ENCODE data around the gene WDR91. TPM values are rescaled to one million over a fixed set of nuclear protein-coding genes. Genes with fewer than 3 reads are reported as not detected.
"Not testable (repeated sequence)": the region's sequence is repeated elsewhere in the genome, so short reads cannot be mapped to it uniquely, and the experiment has no call there.

The WDR91 gene
- total RNA-seq, 5 donors from 2014 or later (not counting 1 experiment from before 2014, with no cell fraction given), result 28.1 to 41.2 (median 37.6) TPM

GRCh38 chr7:135224027-135224426 is 12.7 kb upstream of the WDR91 start:
- no peaks in the 10 kb centered on the region for H3K9me3 ChIP-seq
- H3K4me1 Mint-ChIP-seq, result peaks cover 10 to 14% (median 12%) of the 10 kb centered on the region in 3 donors
- ATAC-seq (replicated peaks in 1 of 4), result no peak

GRCh38 chr7:135217645-135218509 is 6.6 kb upstream of the WDR91 start:
- Mint-ChIP-seq H3K27me3 (peaks cover 3 to 5% of the 10 kb centered on the region in 2 donors), H3K27ac (no peak overlapping the region), H3K36me3 (no peaks in the 10 kb centered on the region), H3K4me1 (no peaks in the 10 kb centered on the region), H3K4me3 (no peak overlapping the region), H3K9me3 (no peaks in the 10 kb centered on the region)
- no peak for ATAC-seq (replicated peaks in 1 of 4)
- H3K36me3 ChIP-seq (ENCODE audit: control insufficient read depth in 2 of 2, extremely low read depth in 1 of 2, insufficient read depth in 1 of 2, low read length in 1 of 2), result no peaks in the 10 kb centered on the region
- H3K27me3 ChIP-seq (replicated peaks in 1 of 2; ENCODE audit: control insufficient read depth in 2 of 2, extremely low read depth in 1 of 2, insufficient read depth in 2 of 2, low read length in 1 of 2), result no peaks in the 10 kb centered on the region
- no peaks in the 10 kb centered on the region for H3K9me3 ChIP-seq
- H3K4me1 ChIP-seq (ENCODE audit: control insufficient read depth in 1 of 2, extremely low read depth in 1 of 2, insufficient read depth in 2 of 2, low read length in 2 of 2), result no peaks in the 10 kb centered on the region
- POLR2A ChIA-PET, result no interaction called here
- 93% methylated on average over 4 of the region's 5 CpGs for WGBS (ENCODE audit: insufficient coverage)
- DNase-seq, result no peak
- CTCF ChIA-PET, result no interaction called here
- H3K4me3 ChIP-seq (ENCODE audit: control insufficient read depth in 1 of 2, extremely low read depth in 1 of 2, low read length in 1 of 2), result no peak overlapping the region
- no peak overlapping the region for H3K27ac ChIP-seq (ENCODE audit: low read length)

More at GRCh38 chr7:135224027-135224426, 12.7 kb upstream of the WDR91 start:
- H3K27ac Mint-ChIP-seq, result no peak overlapping the region
- DNase-seq, result no peak
- H3K9me3 Mint-ChIP-seq, result peaks cover 0 to 7% (median 6%) of the 10 kb centered on the region in 3 donors
- Histone ChIP-seq H3K4me3 (ENCODE audit: control insufficient read depth in 1 of 2, extremely low read depth in 1 of 2, low read length in 1 of 2) (no peak overlapping the region), H3K27ac (ENCODE audit: low read length) (no peak overlapping the region), H3K27me3 (replicated peaks in 1 of 2; ENCODE audit: control insufficient read depth in 2 of 2, extremely low read depth in 1 of 2, insufficient read depth in 2 of 2, low read length in 1 of 2) (no peaks in the 10 kb centered on the region), H3K4me1 (ENCODE audit: control insufficient read depth in 1 of 2, extremely low read depth in 1 of 2, insufficient read depth in 2 of 2, low read length in 2 of 2) (no peaks in the 10 kb centered on the region), H3K36me3 (ENCODE audit: control insufficient read depth in 2 of 2, extremely low read depth in 1 of 2, insufficient read depth in 1 of 2, low read length in 1 of 2) (no peaks in the 10 kb centered on the region)
- POLR2A ChIA-PET, result interaction anchor here in 1 of 2 donors (0.6 kb wide), 1 partner anchor 13 kb away, joined by 6 read pairs; the partner anchor contains the start of gene WDR91
- no CpG with 5 or more reads among the region's 1 CpG for WGBS (ENCODE audit: insufficient coverage)
- no peaks in the 10 kb centered on the region for H3K36me3 Mint-ChIP-seq
- H3K27me3 Mint-ChIP-seq, result no peaks in the 10 kb centered on the region
- no peak overlapping the region for H3K4me3 Mint-ChIP-seq
- CTCF ChIA-PET, result no interaction called here

DNA sequence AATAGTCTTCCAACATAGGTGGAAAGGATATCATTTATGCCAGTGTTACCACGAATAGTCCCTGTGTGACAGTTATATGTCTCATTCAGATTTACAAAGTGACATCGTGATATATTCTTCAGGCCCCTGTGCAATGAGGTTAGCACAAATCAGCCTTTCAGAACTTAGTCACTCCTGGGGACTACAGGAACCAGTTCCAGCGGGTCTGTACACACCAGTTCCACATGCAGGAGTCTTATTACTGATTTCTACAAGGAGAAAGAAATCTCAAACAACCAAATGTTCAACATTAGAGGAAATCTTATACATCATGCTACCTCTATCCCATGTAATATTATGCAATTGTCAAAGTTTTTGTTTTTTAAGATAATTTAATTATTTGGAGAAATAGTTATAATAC is 4.4 kb upstream of the WDR91 start:
- Mint-ChIP-seq H3K4me3 (no peak overlapping the region), H3K36me3 (no peaks in the 10 kb centered on the region), H3K27ac (no peak overlapping the region), H3K27me3 (peaks cover 3 to 5% of the 10 kb centered on the region in 2 donors), H3K9me3 (no peaks in the 10 kb centered on the region), H3K4me1 (peaks cover 0 to 4% (median 4%) of the 10 kb centered on the region in 3 donors)
- Histone ChIP-seq H3K4me3 (ENCODE audit: control insufficient read depth in 1 of 2, extremely low read depth in 1 of 2, low read length in 1 of 2) (no peak overlapping the region), H3K27ac (ENCODE audit: low read length) (no peak overlapping the region), H3K4me1 (ENCODE audit: control insufficient read depth in 1 of 2, extremely low read depth in 1 of 2, insufficient read depth in 2 of 2, low read length in 2 of 2) (peaks cover 4 to 9% of the 10 kb centered on the region in 2 experiments), H3K27me3 (replicated peaks in 1 of 2; ENCODE audit: control insufficient read depth in 2 of 2, extremely low read depth in 1 of 2, insufficient read depth in 2 of 2, low read length in 1 of 2) (no peaks in the 10 kb centered on the region), H3K9me3 (no peaks in the 10 kb centered on the region), H3K36me3 (ENCODE audit: control insufficient read depth in 2 of 2, extremely low read depth in 1 of 2, insufficient read depth in 1 of 2, low read length in 1 of 2) (no peaks in the 10 kb centered on the region)
- CTCF ChIA-PET, result no interaction called here
- POLR2A ChIA-PET, result no interaction called here
- DNase-seq (no peak), ATAC-seq (replicated peaks in 1 of 4) (no peak)
- whole genome bisulfite sequencing (ENCODE audit: insufficient coverage), result 100% methylated on average over 1 of the region's 3 CpGs

- no peaks in the 10 kb centered on the region for H3K9me3 ChIP-seq
- no peaks in the 10 kb centered on the region for H3K27me3 ChIP-seq (replicated peaks in 1 of 2; ENCODE audit: control insufficient read depth in 2 of 2, extremely low read depth in 1 of 2, insufficient read depth in 2 of 2, low read length in 1 of 2)
- Mint-ChIP-seq H3K9me3 (no peaks in the 10 kb centered on the region), H3K27ac (no peak overlapping the region), H3K4me1 (peaks cover 3 to 9% (median 9%) of the 10 kb centered on the region in 3 donors), H3K27me3 (peaks cover 3 to 5% of the 10 kb centered on the region in 2 donors), H3K36me3 (no peaks in the 10 kb centered on the region), H3K4me3 (no peak overlapping the region)
- H3K4me3 ChIP-seq (ENCODE audit: control insufficient read depth in 1 of 2, extremely low read depth in 1 of 2, low read length in 1 of 2), result no peak overlapping the region
- no peak overlapping the region for H3K27ac ChIP-seq (ENCODE audit: low read length)
- H3K36me3 ChIP-seq (ENCODE audit: control insufficient read depth in 2 of 2, extremely low read depth in 1 of 2, insufficient read depth in 1 of 2, low read length in 1 of 2), result no peaks in the 10 kb centered on the region
- ChIA-PET CTCF (interaction anchor here in 1 of 2 donors (0.6 to 0.9 kb wide), 2 partner anchors 64 to 756 kb away, joined by 3 to 4 read pairs; partner anchors contain the start of gene AKR1B1), POLR2A (no interaction called here)
- 100% methylated on average over 2 of the region's 4 CpGs for WGBS (ENCODE audit: insufficient coverage)
- DNase-seq, result no peak
- ATAC-seq (replicated peaks in 1 of 4), result no peak
- peaks cover 8 to 14% of the 10 kb centered on the region in 2 experiments for H3K4me1 ChIP-seq (ENCODE audit: control insufficient read depth in 1 of 2, extremely low read depth in 1 of 2, insufficient read depth in 2 of 2, low read length in 2 of 2)
Measured at GRCh38 chr7:135215180-135215579, 3.9 kb upstream of the WDR91 start.

- WGBS (ENCODE audit: insufficient coverage), result 75% methylated on average over 2 of the region's 2 CpGs
- H3K36me3 ChIP-seq (ENCODE audit: control insufficient read depth in 2 of 2, extremely low read depth in 1 of 2, insufficient read depth in 1 of 2, low read length in 1 of 2), result no peaks in the 10 kb centered on the region
- H3K27me3 Mint-ChIP-seq, result peaks cover 3 to 5% of the 10 kb centered on the region in 2 donors
- H3K4me3 ChIP-seq (ENCODE audit: control insufficient read depth in 1 of 2, extremely low read depth in 1 of 2, low read length in 1 of 2), result no peak overlapping the region
- no peak for DNase-seq
- ChIA-PET CTCF (interaction anchor here (0.9 to 1.0 kb wide), 2 partner anchors 15 to 33 kb away, joined by 3 to 4 read pairs; no protein-coding TSS in a partner anchor), POLR2A (no interaction called here)
- no peaks in the 10 kb centered on the region for H3K9me3 Mint-ChIP-seq
- peaks cover 8 to 18% of the 10 kb centered on the region in 2 experiments for H3K4me1 ChIP-seq (ENCODE audit: control insufficient read depth in 1 of 2, extremely low read depth in 1 of 2, insufficient read depth in 2 of 2, low read length in 2 of 2)
- no peaks in the 10 kb centered on the region for H3K9me3 ChIP-seq
- no peaks in the 10 kb centered on the region for H3K36me3 Mint-ChIP-seq
- peaks cover 14 to 23% (median 19%) of the 10 kb centered on the region in 3 donors for H3K4me1 Mint-ChIP-seq
- no peaks in the 10 kb centered on the region for H3K27me3 ChIP-seq (replicated peaks in 1 of 2; ENCODE audit: control insufficient read depth in 2 of 2, extremely low read depth in 1 of 2, insufficient read depth in 2 of 2, low read length in 1 of 2)
- no peak overlapping the region for H3K4me3 Mint-ChIP-seq
- no peak for ATAC-seq (replicated peaks in 1 of 4)
- H3K27ac Mint-ChIP-seq, result no peak overlapping the region
- H3K27ac ChIP-seq (ENCODE audit: low read length), result no peak overlapping the region
Measured at GRCh38 chr7:135213831-135214230, 2.5 kb upstream of the WDR91 start.

DNA sequence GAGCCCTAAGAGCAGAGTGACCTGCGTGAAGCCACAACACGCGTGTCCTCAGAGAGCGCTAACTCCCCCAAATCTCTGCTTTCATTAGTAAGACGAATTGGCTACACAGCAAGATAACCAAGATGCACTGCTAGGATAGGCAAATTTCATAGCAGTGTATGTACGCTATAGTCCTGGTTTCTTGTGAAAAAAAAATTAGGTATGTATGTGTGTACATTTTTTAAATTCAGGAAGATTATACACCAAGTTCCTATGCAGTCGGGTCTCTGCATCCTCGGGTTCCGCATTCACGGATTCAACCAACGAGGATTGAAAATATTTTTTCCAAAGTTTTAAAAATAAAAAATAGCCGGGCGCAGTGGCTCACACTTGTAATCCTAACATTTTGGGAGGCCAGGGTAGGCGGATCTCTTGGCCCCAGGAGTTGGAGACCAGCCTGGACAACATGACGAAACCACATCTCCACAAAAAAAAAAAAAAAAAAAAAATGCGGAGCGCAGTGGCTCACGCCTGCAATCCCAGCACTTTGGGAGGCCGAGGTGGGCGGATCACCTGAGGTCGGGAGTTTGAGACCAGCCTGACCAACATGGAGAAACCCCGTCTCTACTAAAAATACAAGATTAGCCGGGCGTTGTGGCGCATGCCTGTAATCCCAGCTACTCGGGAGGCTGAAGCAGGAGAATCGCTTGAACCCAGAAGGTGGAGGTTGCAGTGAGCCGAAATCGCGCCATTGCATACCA is 790 bp upstream of the WDR91 start:
- CTCF ChIA-PET, result interaction anchor here in 1 of 2 donors (0.7 to 1.5 kb wide), 2 partner anchors 41 to 225 kb away, joined by 4 read pairs; partner anchors contain the start of genes AGBL3 and CYREN
- not testable (repeated sequence) for H3K9me3 Mint-ChIP-seq; H3K27me3 ChIP-seq (replicated peaks in 1 of 2; ENCODE audit: control insufficient read depth in 2 of 2, extremely low read depth in 1 of 2, insufficient read depth in 2 of 2, low read length in 1 of 2); H3K9me3 ChIP-seq; DNase-seq; H3K27me3 Mint-ChIP-seq; H3K36me3 ChIP-seq (ENCODE audit: control insufficient read depth in 2 of 2, extremely low read depth in 1 of 2, insufficient read depth in 1 of 2, low read length in 1 of 2); H3K36me3 Mint-ChIP-seq
- 69% methylated on average over 7 of the region's 30 CpGs for WGBS (ENCODE audit: insufficient coverage)
- peak overlapping the region; percentile 49 to 78 for H3K27ac Mint-ChIP-seq
- POLR2A ChIA-PET, result interaction anchor here (0.8 to 1.4 kb wide), 2 partner anchors 10 to 566 kb away, joined by 4 to 6 read pairs; no protein-coding TSS in a partner anchor
- peak overlapping the region; percentile 89 to 99 (median 93) for H3K4me3 Mint-ChIP-seq
- Histone ChIP-seq H3K27ac (ENCODE audit: low read length) (peak overlapping the region; percentile 65), H3K4me3 (ENCODE audit: control insufficient read depth in 1 of 2, extremely low read depth in 1 of 2, low read length in 1 of 2) (peak overlapping the region; percentile 76 to 79), H3K4me1 (ENCODE audit: control insufficient read depth in 1 of 2, extremely low read depth in 1 of 2, insufficient read depth in 2 of 2, low read length in 2 of 2) (peaks cover 8 to 29% of the 10 kb centered on the region in 2 experiments)
- H3K4me1 Mint-ChIP-seq, result peaks cover 31 to 40% (median 33%) of the 10 kb centered on the region in 3 donors
- ATAC-seq (replicated peaks in 1 of 4), result peak in 2 of 4 experiments; percentile 0

All from T-cell (primary cell).